H7 (cell line): ENCODE data around the gene KCTD5. TPM values are rescaled to one million over a fixed set of nuclear protein-coding genes. Genes with fewer than 3 reads are reported as not detected.
"Not testable (repeated sequence)": the region's sequence is repeated elsewhere in the genome, so short reads cannot be mapped to it uniquely, and the experiment has no call there.

Experiments used
- DNase-seq: peaks from one replicate; pipeline ENCODE4 v3.0.0; 2012
- H3K27me3 ChIP-seq: 2 replicates; pipeline ENCODE4 v1.6.0; 2011; ENCODE audit warnings: mild to moderate bottlenecking, low read length; ENCODE audit not compliant: control insufficient read depth, insufficient read depth
- H3K36me3 ChIP-seq: replicated peaks from 2 replicates; pipeline ENCODE4 v1.5.1; 2011; ENCODE audit warnings: low read length; ENCODE audit not compliant: control insufficient read depth, insufficient read depth
- H3K4me3 ChIP-seq: 2 replicates; pipeline ENCODE4 v1.5.1; 2011; ENCODE audit warnings: low read depth, mild to moderate bottlenecking, control low read depth, low read length, moderate library complexity; ENCODE audit not compliant: insufficient read depth
- total RNA-seq: library from RNA; depleted of rRNA; stranded (reverse); fragments of >200 nt; shearing (Covaris generic); gene quantifications from 2 replicates; pipeline ENCODE4 v1.2.3, GENCODE V29; 2014

The KCTD5 gene
- total RNA-seq, 1 experiment from 2014 or later, result 36.7 TPM

DNA sequence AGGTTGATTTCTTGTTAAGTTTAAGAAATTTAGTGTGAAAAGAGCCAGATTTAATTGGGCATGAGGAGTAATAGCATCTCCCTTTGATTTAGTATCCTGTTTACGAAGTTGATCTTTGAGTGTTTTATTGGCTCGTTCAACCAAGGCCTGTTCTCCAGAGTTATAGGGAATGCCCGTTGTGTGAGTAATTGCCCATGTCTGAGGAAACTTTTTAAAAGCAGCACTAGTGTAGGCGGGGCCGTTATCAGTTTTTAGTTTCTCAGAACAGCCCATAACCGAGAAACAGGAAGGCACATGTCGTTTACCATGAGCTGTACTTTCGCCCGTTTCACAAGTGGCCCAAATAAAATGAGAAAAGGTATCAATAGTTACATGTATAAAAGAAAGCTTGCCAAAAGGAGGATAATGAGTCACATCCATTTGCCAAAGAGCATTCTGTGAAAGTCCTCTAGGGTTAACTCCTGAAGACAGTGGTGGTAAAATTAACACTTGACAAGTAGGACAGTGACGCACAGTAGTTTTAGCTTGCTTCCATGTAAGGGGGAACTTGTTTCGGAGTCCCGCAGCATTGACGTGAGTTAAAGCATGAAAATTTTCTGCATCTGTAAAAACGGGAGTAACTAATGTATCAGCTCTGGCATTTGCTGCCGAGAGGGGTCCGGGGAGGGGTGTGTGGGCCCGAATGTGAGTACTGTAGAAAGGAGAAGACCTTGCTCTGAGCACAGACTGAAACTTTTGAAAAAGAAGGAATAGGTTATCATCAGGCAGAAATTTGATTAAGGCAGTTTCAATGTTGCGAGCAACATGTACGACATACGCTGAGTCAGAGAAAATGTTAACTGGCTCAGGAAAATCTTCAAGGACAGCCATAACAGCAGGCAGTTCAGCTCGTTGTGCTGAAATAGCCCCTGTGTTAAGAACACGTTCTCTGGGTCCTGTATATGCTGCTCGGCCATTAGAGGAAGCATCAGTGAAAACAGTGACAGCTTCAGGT lies 18.5 kb upstream of the KCTD5 start:
- no peak overlapping the region for H3K4me3 ChIP-seq
- H3K27me3 ChIP-seq, result no peaks in the 10 kb centered on the region
- DNase-seq, result no peak
- H3K36me3 ChIP-seq, result no peaks in the 10 kb centered on the region

DNA sequence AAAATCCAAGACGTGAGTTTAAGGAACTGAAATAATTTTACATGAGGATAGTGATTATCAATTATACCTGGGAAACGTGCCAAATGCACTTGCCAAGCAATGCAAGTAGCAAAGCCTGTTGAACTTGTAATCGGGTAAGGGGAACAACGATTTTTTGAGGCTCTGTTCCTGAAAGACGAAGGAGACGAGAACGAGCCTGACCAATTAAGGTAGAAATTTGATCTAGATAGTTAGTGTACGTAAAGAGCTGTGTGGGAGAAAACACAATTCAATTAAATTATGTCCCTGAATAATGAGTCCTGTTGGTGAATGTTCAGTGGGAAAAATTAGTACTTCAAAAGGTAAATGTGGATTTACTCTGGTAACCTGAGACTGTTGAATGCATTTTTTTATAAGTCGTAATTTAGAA lies 17.7 kb upstream of the KCTD5 start:
- H3K4me3 ChIP-seq, result no peak overlapping the region
- H3K36me3 ChIP-seq, result no peaks in the 10 kb centered on the region
- H3K27me3 ChIP-seq, result no peaks in the 10 kb centered on the region
- no peak for DNase-seq

DNA sequence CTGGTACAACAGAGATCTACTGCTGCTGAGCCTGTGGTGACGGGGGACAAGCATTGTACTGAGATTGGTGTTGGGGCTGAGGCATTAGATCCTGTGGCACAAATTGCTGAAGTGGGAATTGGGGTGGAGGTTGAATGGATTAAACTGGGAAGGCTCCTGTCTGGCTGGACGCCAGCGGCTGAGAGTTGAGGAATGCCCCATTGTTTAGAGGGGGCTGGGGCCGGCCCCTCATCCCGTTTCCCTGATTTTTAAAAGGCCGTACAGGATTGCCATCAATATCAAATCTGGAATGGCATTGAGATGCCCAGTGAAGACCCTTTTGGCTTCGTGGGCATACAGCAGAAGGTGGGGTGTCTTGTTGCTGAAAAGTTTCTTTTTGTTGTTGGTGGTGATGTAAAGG lies 15.7 kb upstream of the KCTD5 start:
- H3K4me3 ChIP-seq, DNase-seq, H3K36me3 ChIP-seq, H3K27me3 ChIP-seq: not testable (repeated sequence)

- H3K27me3 ChIP-seq, H3K36me3 ChIP-seq, DNase-seq, H3K4me3 ChIP-seq: not testable (repeated sequence)
Measured at GRCh38 chr16:2669587-2669986, 12.7 kb upstream of the KCTD5 start.

GRCh38 chr16:2670017-2670416 lies 12.3 kb upstream of the KCTD5 start:
- H3K4me3 ChIP-seq, DNase-seq: not testable (repeated sequence)

GRCh38 chr16:2671193-2671592 lies 11.1 kb upstream of the KCTD5 start:
- H3K36me3 ChIP-seq, H3K27me3 ChIP-seq, H3K4me3 ChIP-seq, DNase-seq: not testable (repeated sequence)

More at GRCh38 chr16:2670017-2670416, 12.3 kb upstream of the KCTD5 start:
- H3K36me3 ChIP-seq, H3K27me3 ChIP-seq: not testable (repeated sequence)

- no peaks in the 10 kb centered on the region for H3K27me3 ChIP-seq
- no peaks in the 10 kb centered on the region for H3K36me3 ChIP-seq
- no peak overlapping the region for H3K4me3 ChIP-seq
- no peak for DNase-seq
Measured at GRCh38 chr16:2671741-2672140, 10.6 kb upstream of the KCTD5 start.

- Histone ChIP-seq H3K4me3 (peak overlapping the region; percentile 45), H3K36me3 (no peaks in the 10 kb centered on the region), H3K27me3 (no peaks in the 10 kb centered on the region)
- peak; percentile 100 for DNase-seq
Measured at GRCh38 chr16:2673066-2673999, 9.0 kb upstream of the KCTD5 start.

DNA sequence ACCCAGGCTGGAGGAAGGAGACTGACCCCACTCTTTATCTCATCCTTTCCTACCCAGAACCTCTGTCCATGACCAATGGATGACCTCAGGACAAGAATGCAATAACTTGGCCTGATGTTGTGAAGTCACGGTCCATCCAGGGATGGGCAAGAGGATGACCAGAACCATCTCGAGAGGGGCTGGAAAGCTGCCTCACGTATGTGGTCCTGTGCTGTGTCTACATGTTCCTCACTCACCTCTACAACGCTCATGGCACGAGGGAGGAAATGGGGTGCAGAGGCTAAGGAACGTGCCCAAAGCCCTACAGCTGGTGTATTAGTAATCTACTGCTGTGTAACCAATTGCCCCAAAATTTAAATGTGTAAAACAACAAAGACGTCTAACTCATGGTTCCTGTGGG lies 7.3 kb upstream of the KCTD5 start:
- Histone ChIP-seq H3K27me3 (no peaks in the 10 kb centered on the region), H3K4me3 (no peak overlapping the region), H3K36me3 (no peaks in the 10 kb centered on the region)
- DNase-seq, result no peak

DNA sequence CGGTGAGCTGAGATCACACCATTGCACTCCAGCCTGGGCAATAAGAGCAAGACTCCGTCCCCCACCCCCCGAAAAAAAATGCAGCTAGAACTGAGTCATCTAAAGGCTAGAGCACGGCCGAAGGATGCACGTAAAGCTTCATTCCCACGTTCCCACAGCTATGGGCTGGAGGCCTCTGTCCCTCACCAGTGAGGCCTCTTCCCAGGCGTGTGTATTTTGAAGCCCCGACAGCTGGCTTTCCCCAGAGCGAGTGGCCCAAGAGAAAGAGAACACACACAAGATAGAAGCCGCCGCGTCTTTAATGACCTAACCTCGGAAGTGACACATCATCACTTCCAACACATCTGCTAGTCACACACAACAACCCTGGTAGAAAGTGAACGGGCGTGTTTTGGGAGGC lies 6.6 kb upstream of the KCTD5 start:
- no peaks in the 10 kb centered on the region for H3K27me3 ChIP-seq
- no peaks in the 10 kb centered on the region for H3K36me3 ChIP-seq
- H3K4me3 ChIP-seq, result no peak overlapping the region
- no peak for DNase-seq

DNA sequence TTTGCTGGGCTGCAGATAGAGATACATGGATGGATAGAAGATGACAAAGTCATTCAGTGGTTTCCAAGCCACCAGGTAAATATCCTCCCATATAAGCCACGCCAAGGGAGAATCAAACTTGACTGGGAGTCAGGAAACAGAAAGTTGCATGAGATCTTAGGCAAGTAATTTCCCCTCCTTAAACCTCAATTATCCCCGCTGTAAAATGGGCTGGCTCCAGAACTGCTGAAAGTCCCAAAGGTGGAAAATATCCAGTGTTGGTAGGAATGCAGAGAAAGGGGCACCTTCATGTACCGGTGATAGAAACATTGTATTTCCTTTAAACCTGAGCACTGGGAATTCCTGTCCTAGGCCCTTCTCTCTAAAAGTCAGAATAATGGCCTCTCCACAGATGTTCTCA lies 5.4 kb upstream of the KCTD5 start:
- not testable (repeated sequence) for H3K27me3 ChIP-seq, H3K4me3 ChIP-seq, DNase-seq, H3K36me3 ChIP-seq

DNA sequence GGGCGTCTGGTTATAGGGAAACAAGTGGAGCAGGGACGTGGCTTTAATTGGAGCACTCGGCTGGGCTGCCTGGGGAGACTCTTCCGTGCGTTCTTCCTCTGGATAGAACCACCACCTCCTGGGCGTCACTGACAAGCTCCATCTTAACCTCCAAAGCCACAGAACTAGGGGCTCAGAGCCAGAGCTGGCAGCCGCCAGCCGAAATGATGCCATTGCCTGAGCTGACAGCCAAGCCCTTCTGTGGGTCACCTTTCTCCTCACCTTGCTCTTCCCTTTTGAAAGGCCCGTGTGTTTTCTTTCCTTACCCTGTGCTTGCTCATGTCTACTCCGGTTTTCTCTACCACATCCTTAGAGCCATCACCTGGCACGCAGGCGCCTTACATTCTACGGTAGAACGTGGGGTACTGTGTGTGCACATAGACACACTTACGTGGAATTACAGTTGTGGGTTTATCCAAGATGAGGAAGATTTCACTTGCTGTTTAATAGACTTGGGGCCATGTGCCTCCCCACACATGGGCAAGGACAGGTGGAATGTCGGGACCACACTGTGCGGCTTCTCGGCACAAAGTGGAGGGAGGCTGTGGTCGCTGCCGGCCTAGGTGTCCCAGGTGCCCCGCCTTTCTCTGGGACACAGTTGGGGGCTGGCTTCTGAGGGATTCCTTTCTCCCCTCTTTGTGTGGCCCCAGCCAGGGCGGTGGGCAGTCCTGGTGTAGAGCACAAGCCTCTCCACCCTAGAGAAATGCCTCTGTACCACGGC lies 3.9 kb upstream of the KCTD5 start:
- H3K4me3 ChIP-seq, DNase-seq, H3K27me3 ChIP-seq, H3K36me3 ChIP-seq: not testable (repeated sequence)

GRCh38 chr16:2679902-2680301 lies 2.4 kb upstream of the KCTD5 start:
- DNase-seq, H3K27me3 ChIP-seq, H3K4me3 ChIP-seq, H3K36me3 ChIP-seq: not testable (repeated sequence)

- not testable (repeated sequence) for H3K4me3 ChIP-seq, H3K27me3 ChIP-seq, H3K36me3 ChIP-seq, DNase-seq
Measured at GRCh38 chr16:2680360-2680759, 2.0 kb upstream of the KCTD5 start.
